Measurements from ENCODE around the gene FN1. TPM values are rescaled to one million over a fixed set of nuclear protein-coding genes. Genes with fewer than 3 reads are reported as not detected.

Gene FN1
- total RNA-seq, 1 experiment from 2014 or later: 11.1 TPM

DNA sequence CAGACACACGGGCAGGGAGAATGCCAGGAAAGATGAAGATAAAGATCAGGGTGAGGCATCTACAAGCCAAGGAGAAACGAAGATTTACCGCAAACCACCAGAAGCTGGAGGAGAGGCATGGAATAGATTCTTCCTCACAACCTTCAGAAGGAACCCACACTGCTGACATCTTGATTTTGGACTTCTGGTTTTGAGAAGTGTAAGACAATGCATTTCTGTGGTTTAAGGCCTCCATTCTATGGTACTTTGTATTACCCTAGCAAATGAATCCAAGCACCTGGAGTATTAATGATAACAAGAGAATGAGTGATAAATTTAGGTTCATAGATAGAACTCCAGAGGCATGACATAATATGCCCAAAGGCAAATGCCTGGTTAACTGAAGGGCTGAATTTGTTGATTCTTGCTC lies 11.8 kb upstream of the FN1 start:
- Histone ChIP-seq H3K36me3 (ENCODE audit: control insufficient read depth in 1 of 2, insufficient read depth in 2 of 2, low read length in 2 of 2) (no peaks in the 10 kb centered on the region), H3K4me3 (replicated peaks in 1 of 2; ENCODE audit: low read depth in 1 of 2, low read length in 2 of 2) (no peak overlapping the region), H3K4me1 (ENCODE audit: control insufficient read depth in 1 of 2, insufficient read depth in 2 of 2, low read length in 2 of 2) (no peaks in the 10 kb centered on the region), H3K79me2 (ENCODE audit: insufficient read depth, low read length) (no peaks in the 10 kb centered on the region), H2AFZ (ENCODE audit: low read depth, low read length, poor library complexity, severe bottlenecking) (no peak overlapping the region), H3K9me2 (ENCODE audit: insufficient read depth) (no peaks in the 10 kb centered on the region), H3K4me2 (ENCODE audit: low read length) (no peak overlapping the region), H3K27me3 (ENCODE audit: insufficient read depth, low read length) (no peaks in the 10 kb centered on the region), H3K9me3 (ENCODE audit: control insufficient read depth in 1 of 2, insufficient read depth in 1 of 2, low read depth in 1 of 2, low read length in 2 of 2) (no peaks in the 10 kb centered on the region), H4K20me1 (ENCODE audit: insufficient read depth) (no peaks in the 10 kb centered on the region), H3K9ac (ENCODE audit: low read length) (no peak overlapping the region), H3K27ac (ENCODE audit: low read depth, low read length) (no peak overlapping the region)
- no peak for ATAC-seq
- intact Hi-C loops (cut with micrococcal nuclease): no loop called here
- BruUV-seq (replicated peaks): no TSS peak
- TF ChIP-seq, protein P1, sequence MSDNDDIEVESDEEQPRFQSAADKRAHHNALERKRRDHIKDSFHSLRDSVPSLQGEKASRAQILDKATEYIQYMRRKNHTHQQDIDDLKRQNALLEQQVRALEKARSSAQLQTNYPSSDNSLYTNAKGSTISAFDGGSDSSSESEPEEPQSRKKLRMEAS (IDR thresholded peaks at IDR 0.05): no peak
- TF ChIP-seq SP1 (IDR thresholded peaks at IDR 0.05; ENCODE audit: low read depth): no peak
- no peak for TF ChIP-seq EZH2 (IDR thresholded peaks at IDR 0.05)
- TF ChIP-seq ELF1 (IDR thresholded peaks at IDR 0.05; ENCODE audit: borderline replicate concordance, low read depth): no peak
- TF ChIP-seq, protein P2, sequence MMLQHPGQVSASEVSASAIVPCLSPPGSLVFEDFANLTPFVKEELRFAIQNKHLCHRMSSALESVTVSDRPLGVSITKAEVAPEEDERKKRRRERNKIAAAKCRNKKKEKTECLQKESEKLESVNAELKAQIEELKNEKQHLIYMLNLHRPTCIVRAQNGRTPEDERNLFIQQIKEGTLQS (IDR thresholded peaks at IDR 0.05): no peak
- TF ChIP-seq ZNF274 (IDR thresholded peaks at IDR 0.05; ENCODE audit: low read depth, low read length): no peak
- TF ChIP-seq, protein P3, sequence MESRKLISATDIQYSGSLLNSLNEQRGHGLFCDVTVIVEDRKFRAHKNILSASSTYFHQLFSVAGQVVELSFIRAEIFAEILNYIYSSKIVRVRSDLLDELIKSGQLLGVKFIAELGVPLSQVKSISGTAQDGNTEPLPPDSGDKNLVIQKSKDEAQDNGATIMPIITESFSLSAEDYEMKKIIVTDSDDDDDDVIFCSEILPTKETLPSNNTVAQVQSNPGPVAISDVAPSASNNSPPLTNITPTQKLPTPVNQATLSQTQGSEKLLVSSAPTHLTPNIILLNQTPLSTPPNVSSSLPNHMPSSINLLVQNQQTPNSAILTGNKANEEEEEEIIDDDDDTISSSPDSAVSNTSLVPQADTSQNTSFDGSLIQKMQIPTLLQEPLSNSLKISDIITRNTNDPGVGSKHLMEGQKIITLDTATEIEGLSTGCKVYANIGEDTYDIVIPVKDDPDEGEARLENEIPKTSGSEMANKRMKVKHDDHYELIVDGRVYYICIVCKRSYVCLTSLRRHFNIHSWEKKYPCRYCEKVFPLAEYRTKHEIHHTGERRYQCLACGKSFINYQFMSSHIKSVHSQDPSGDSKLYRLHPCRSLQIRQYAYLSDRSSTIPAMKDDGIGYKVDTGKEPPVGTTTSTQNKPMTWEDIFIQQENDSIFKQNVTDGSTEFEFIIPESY (IDR thresholded peaks at IDR 0.05; ENCODE audit: extremely low read depth, insufficient replicate concordance, low read length): no peak
- TF ChIP-seq RAD21 (IDR thresholded peaks at IDR 0.05; ENCODE audit: low read depth): no peak
- no peak for TF ChIP-seq FOSL1 (IDR thresholded peaks at IDR 0.05; ENCODE audit: low read depth)
- TF ChIP-seq EGR1 (IDR thresholded peaks at IDR 0.05; ENCODE audit: low read depth): no peak
- no peak for TF ChIP-seq POLR2A (IDR thresholded peaks at IDR 0.05; ENCODE audit: borderline replicate concordance, extremely low read depth, insufficient read depth, insufficient read length)
- TF ChIP-seq CBX3 (IDR thresholded peaks at IDR 0.05; ENCODE audit: low read depth): no peak
- ChIA-PET CTCF (no interaction called here), POLR2A (no interaction called here), RAD21 (ENCODE audit: low non-redundant PET in 1 of 2, low total read pairs in 2 of 2, uncharacterized antibody in 2 of 2, unreplicated experiment in 2 of 2) (no interaction called here)
- DNase-seq (ENCODE audit: low read depth, low spot score): no peak
